ENCODE results near the gene WNT3. TPM values are rescaled to one million over a fixed set of nuclear protein-coding genes. Genes with fewer than 3 reads are reported as not detected.

Gene WNT3
- total and polyA plus RNA-seq, 4 donors: 0.19 to 4.3 (median 2.7) TPM

GRCh38 chr17:46817151-46817900, 1.2 kb downstream of the WNT3 start:
- H3K9ac ChIP-seq (ENCODE audit: low read depth in 1 of 2, low read length in 2 of 2): no peak overlapping the region
- H3K4me3 ChIP-seq (ENCODE audit: low read depth in 1 of 3, low read length in 3 of 3): no peak overlapping the region
- H3K27ac ChIP-seq (ENCODE audit: low read depth in 1 of 2, low read length in 2 of 2): no peak overlapping the region
- WGBS: 23% methylated on average over 22 of the region's 22 CpGs
- no peaks in the 10 kb centered on the region for H3K9me3 ChIP-seq (ENCODE audit: control insufficient read depth in 4 of 4, low read length in 3 of 4)
- peaks cover 0 to 14% (median 8%) of the 10 kb centered on the region in 4 donors for H3K27me3 ChIP-seq (ENCODE audit: control insufficient read depth in 4 of 4, insufficient read depth in 4 of 4, low read length in 3 of 4)
- TF ChIP-seq FOXA1 (IDR thresholded peaks at IDR 0.05): no peak
- no peak for TF ChIP-seq ZBTB33 (IDR thresholded peaks at IDR 0.05)
- TF ChIP-seq HNF4G (IDR thresholded peaks at IDR 0.05): no peak
- TF ChIP-seq FOXA2 (IDR thresholded peaks at IDR 0.05): no peak
- DNase-seq (ENCODE audit: low spot score): no peak
- H3K4me1 ChIP-seq (ENCODE audit: control insufficient read depth in 4 of 4, insufficient read depth in 4 of 4, low read length in 3 of 4): peaks cover 3 to 17% (median 13%) of the 10 kb centered on the region in 4 donors
- H3K36me3 ChIP-seq (ENCODE audit: control insufficient read depth in 4 of 4, insufficient read depth in 3 of 4, low read depth in 1 of 4, low read length in 3 of 4): no peaks in the 10 kb centered on the region

- Histone ChIP-seq H3K27ac (ENCODE audit: low read depth in 1 of 2, low read length in 2 of 2) (no peak overlapping the region), H3K36me3 (ENCODE audit: control insufficient read depth in 4 of 4, insufficient read depth in 3 of 4, low read depth in 1 of 4, low read length in 3 of 4) (no peaks in the 10 kb centered on the region), H3K4me3 (ENCODE audit: low read depth in 1 of 3, low read length in 3 of 3) (no peak overlapping the region), H3K9ac (ENCODE audit: low read depth in 1 of 2, low read length in 2 of 2) (no peak overlapping the region), H3K27me3 (ENCODE audit: control insufficient read depth in 4 of 4, insufficient read depth in 4 of 4, low read length in 3 of 4) (peaks cover 0 to 8% (median 1%) of the 10 kb centered on the region in 4 donors), H3K4me1 (ENCODE audit: control insufficient read depth in 4 of 4, insufficient read depth in 4 of 4, low read length in 3 of 4) (peaks cover 3 to 17% (median 13%) of the 10 kb centered on the region in 4 donors), H3K9me3 (ENCODE audit: control insufficient read depth in 4 of 4, low read length in 3 of 4) (no peaks in the 10 kb centered on the region)
- no peak for DNase-seq (ENCODE audit: low spot score)
- TF ChIP-seq TAF1 (conservative IDR thresholded peaks at IDR 0.05) (no peak), HNF4G (IDR thresholded peaks at IDR 0.05) (no peak), REST (IDR thresholded peaks at IDR 0.05) (no peak), HNF4A (conservative IDR thresholded peaks at IDR 0.05) (no peak), FOXA2 (IDR thresholded peaks at IDR 0.05) (no peak), EGR1 (IDR thresholded peaks at IDR 0.05; ENCODE audit: low read depth in 2 of 2) (no peak), MAX (IDR thresholded peaks at IDR 0.05) (no peak), JUND (IDR thresholded peaks at IDR 0.05) (no peak), SP1 (IDR thresholded peaks at IDR 0.05) (no peak), FOXA1 (IDR thresholded peaks at IDR 0.05) (no peak), GABPA (IDR thresholded peaks at IDR 0.05 in 1 of 2, conservative IDR thresholded peaks at IDR 0.05 in 1 of 2) (no peak), ATF3 (IDR thresholded peaks at IDR 0.05) (no peak), RXRA (IDR thresholded peaks at IDR 0.05) (no peak), RAD21 (IDR thresholded peaks at IDR 0.05) (no peak)
- 86% methylated on average over 12 of the region's 12 CpGs for WGBS
Observed at GRCh38 chr17:46815474-46816353, 2.8 kb downstream of the WNT3 start.
